Neural progenitor cell (in vitro differentiated cells): Measurements from ENCODE around the gene CRACR2A.

Experiments
- EZH2 ChIP-seq: fragments of 200-600 bp; sonication (generic); IDR thresholded peaks from 2 replicates; pipeline ENCODE4 v1.6.1; 2017; ENCODE audit warnings: antibody characterized with exemption, mild to moderate bottlenecking, moderate library complexity
- EZH2phosphoT487 ChIP-seq: fragments of 200-600 bp; sonication (generic); IDR thresholded peaks from 2 replicates; pipeline ENCODE4 v1.6.1; 2017; ENCODE audit warnings: antibody characterized with exemption

GRCh38 chr12:3791256-3791874 lies 38.5 kb upstream of the CRACR2A start:
- no peak for TF ChIP-seq EZH2phosphoT487
- TF ChIP-seq EZH2, result no peak
